ENCODE results near the gene C14orf132. TPM values are rescaled to one million over a fixed set of nuclear protein-coding genes. Genes with fewer than 3 reads are reported as not detected.

C14orf132 gene
- total RNA-seq, 1 donor from 2014 or later: 8.0 TPM

DNA sequence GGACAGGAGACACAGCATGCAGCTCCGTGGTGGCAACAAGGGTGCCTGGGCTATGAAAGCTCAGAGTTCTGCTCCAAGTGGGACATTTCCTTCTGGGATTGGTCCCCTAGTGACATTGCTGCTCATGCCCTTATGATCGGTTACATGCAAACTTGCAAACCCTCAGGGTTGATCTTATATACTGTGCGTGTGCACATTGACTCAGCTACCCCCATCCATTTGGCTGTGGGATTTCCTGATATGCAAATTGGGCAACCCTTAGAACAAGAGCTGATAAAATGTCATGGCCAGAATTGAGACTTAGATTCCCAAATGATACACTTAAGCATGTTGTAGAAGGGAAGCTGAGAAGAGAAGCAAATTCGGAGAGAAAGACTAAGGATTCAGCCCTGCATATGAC, 92.7 kb downstream of the C14orf132 start:
- TF ChIP-seq, protein P1, sequence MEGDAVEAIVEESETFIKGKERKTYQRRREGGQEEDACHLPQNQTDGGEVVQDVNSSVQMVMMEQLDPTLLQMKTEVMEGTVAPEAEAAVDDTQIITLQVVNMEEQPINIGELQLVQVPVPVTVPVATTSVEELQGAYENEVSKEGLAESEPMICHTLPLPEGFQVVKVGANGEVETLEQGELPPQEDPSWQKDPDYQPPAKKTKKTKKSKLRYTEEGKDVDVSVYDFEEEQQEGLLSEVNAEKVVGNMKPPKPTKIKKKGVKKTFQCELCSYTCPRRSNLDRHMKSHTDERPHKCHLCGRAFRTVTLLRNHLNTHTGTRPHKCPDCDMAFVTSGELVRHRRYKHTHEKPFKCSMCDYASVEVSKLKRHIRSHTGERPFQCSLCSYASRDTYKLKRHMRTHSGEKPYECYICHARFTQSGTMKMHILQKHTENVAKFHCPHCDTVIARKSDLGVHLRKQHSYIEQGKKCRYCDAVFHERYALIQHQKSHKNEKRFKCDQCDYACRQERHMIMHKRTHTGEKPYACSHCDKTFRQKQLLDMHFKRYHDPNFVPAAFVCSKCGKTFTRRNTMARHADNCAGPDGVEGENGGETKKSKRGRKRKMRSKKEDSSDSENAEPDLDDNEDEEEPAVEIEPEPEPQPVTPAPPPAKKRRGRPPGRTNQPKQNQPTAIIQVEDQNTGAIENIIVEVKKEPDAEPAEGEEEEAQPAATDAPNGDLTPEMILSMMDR (IDR thresholded peaks at IDR 0.05; ENCODE audit: insufficient read depth, low read depth, low read length): no peak
- no peak for TF ChIP-seq EZH2 (IDR thresholded peaks at IDR 0.05; ENCODE audit: insufficient read depth, low read length)
- H3K27ac Mint-ChIP-seq (ENCODE audit: unreplicated experiment): no peak overlapping the region
- H2AFZ ChIP-seq (ENCODE audit: low read depth, low read length): no peak overlapping the region
- FAIRE-seq (no peak), DNase-seq (ENCODE audit: low read depth) (no peak)
- H3K4me2 ChIP-seq (ENCODE audit: low read length): no peak overlapping the region
- no peak overlapping the region for H3K27ac ChIP-seq (ENCODE audit: low read depth, low read length)
- H4K20me1 ChIP-seq (ENCODE audit: insufficient read depth, low read length): no peaks in the 10 kb centered on the region
- no peak overlapping the region for H3K9ac ChIP-seq (ENCODE audit: low read length)
- no peaks in the 10 kb centered on the region for H3K79me2 ChIP-seq (ENCODE audit: insufficient read depth, low read length)
- no peak overlapping the region for H3K4me3 ChIP-seq (ENCODE audit: insufficient read depth, low read depth, low read length)
- H3K4me1 ChIP-seq (ENCODE audit: insufficient read depth, low read length): no peaks in the 10 kb centered on the region
- peaks cover 24% of the 10 kb centered on the region for H3K27me3 Mint-ChIP-seq (ENCODE audit: low read depth, unreplicated experiment)
- H3K36me3 Mint-ChIP-seq (ENCODE audit: low read depth, unreplicated experiment): no peaks in the 10 kb centered on the region
- H3K4me1 Mint-ChIP-seq (ENCODE audit: low read depth, unreplicated experiment): no peaks in the 10 kb centered on the region
- H3K9me3 Mint-ChIP-seq (ENCODE audit: unreplicated experiment): peaks cover 3% of the 10 kb centered on the region
- H3K9me3 ChIP-seq (ENCODE audit: insufficient read depth, low read depth, low read length): peaks cover 4% of the 10 kb centered on the region
- peaks cover 6% of the 10 kb centered on the region for H3K27me3 ChIP-seq (ENCODE audit: insufficient read depth, low read length)
- H3K36me3 ChIP-seq (ENCODE audit: insufficient read depth, low read length): no peaks in the 10 kb centered on the region
- no peak overlapping the region for H3K4me3 Mint-ChIP-seq (ENCODE audit: unreplicated experiment)

GRCh38 chr14:96134508-96134907, 95.3 kb downstream of the C14orf132 start:
- Histone ChIP-seq H4K20me1 (ENCODE audit: insufficient read depth, low read length) (no peaks in the 10 kb centered on the region), H3K27me3 (ENCODE audit: insufficient read depth, low read length) (peaks cover 6% of the 10 kb centered on the region), H3K27ac (ENCODE audit: low read depth, low read length) (no peak overlapping the region), H3K36me3 (ENCODE audit: insufficient read depth, low read length) (no peaks in the 10 kb centered on the region), H2AFZ (ENCODE audit: low read depth, low read length) (no peak overlapping the region), H3K4me3 (ENCODE audit: insufficient read depth, low read depth, low read length) (no peak overlapping the region), H3K4me1 (ENCODE audit: insufficient read depth, low read length) (no peaks in the 10 kb centered on the region), H3K9ac (ENCODE audit: low read length) (no peak overlapping the region), H3K4me2 (ENCODE audit: low read length) (no peak overlapping the region), H3K79me2 (ENCODE audit: insufficient read depth, low read length) (no peaks in the 10 kb centered on the region), H3K9me3 (ENCODE audit: insufficient read depth, low read depth, low read length) (peaks cover 4% of the 10 kb centered on the region)
- DNase-seq (ENCODE audit: low read depth): no peak
- no peaks in the 10 kb centered on the region for H3K4me1 Mint-ChIP-seq (ENCODE audit: low read depth, unreplicated experiment)
- FAIRE-seq: no peak
- no peaks in the 10 kb centered on the region for H3K36me3 Mint-ChIP-seq (ENCODE audit: low read depth, unreplicated experiment)
- peaks cover 14% of the 10 kb centered on the region for H3K9me3 Mint-ChIP-seq (ENCODE audit: unreplicated experiment)
- H3K4me3 Mint-ChIP-seq (ENCODE audit: unreplicated experiment): no peak overlapping the region
- no peak overlapping the region for H3K27ac Mint-ChIP-seq (ENCODE audit: unreplicated experiment)
- TF ChIP-seq EZH2 (IDR thresholded peaks at IDR 0.05; ENCODE audit: insufficient read depth, low read length): no peak
- H3K27me3 Mint-ChIP-seq (ENCODE audit: low read depth, unreplicated experiment): peaks cover 25% of the 10 kb centered on the region

DNA sequence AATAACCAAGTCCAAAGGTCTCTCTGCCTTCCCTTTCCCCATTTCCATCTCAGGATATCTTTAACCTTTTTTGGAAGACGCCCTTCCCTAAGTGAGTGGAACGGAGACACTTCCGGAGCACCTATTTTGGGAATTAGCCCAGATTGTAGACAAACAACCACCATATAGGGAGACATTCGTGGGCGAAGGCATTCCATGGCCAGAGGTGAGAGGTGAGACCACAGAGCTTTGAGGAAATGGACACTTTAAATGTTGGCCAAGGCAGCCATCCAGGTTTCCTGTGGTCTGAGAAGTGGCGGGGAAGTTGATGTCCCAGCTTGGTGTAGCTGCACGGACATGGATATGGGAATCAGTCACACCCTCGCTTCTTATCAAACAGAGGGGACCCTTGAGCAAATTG, 96.1 kb downstream of the C14orf132 start:
- Mint-ChIP-seq H3K9me3 (ENCODE audit: unreplicated experiment) (peaks cover 14% of the 10 kb centered on the region), H3K27me3 (ENCODE audit: low read depth, unreplicated experiment) (peaks cover 23% of the 10 kb centered on the region), H3K4me1 (ENCODE audit: low read depth, unreplicated experiment) (no peaks in the 10 kb centered on the region), H3K36me3 (ENCODE audit: low read depth, unreplicated experiment) (no peaks in the 10 kb centered on the region), H3K4me3 (ENCODE audit: unreplicated experiment) (no peak overlapping the region), H3K27ac (ENCODE audit: unreplicated experiment) (no peak overlapping the region)
- peak; percentile 86 for DNase-seq (ENCODE audit: low read depth)
- no peak overlapping the region for H3K9ac ChIP-seq (ENCODE audit: low read length)
- FAIRE-seq: no peak
- no peaks in the 10 kb centered on the region for H3K4me1 ChIP-seq (ENCODE audit: insufficient read depth, low read length)
- H3K9me3 ChIP-seq (ENCODE audit: insufficient read depth, low read depth, low read length): peaks cover 4% of the 10 kb centered on the region
- H3K4me3 ChIP-seq (ENCODE audit: insufficient read depth, low read depth, low read length): no peak overlapping the region
- TF ChIP-seq, protein P1 (IDR thresholded peaks at IDR 0.05; ENCODE audit: insufficient read depth, low read depth, low read length): no peak
- no peak for TF ChIP-seq EZH2 (IDR thresholded peaks at IDR 0.05; ENCODE audit: insufficient read depth, low read length)
- H3K27me3 ChIP-seq (ENCODE audit: insufficient read depth, low read length): peaks cover 6% of the 10 kb centered on the region
- H2AFZ ChIP-seq (ENCODE audit: low read depth, low read length): no peak overlapping the region
- no peaks in the 10 kb centered on the region for H4K20me1 ChIP-seq (ENCODE audit: insufficient read depth, low read length)
- no peak overlapping the region for H3K4me2 ChIP-seq (ENCODE audit: low read length)
- H3K36me3 ChIP-seq (ENCODE audit: insufficient read depth, low read length): no peaks in the 10 kb centered on the region
- no peaks in the 10 kb centered on the region for H3K79me2 ChIP-seq (ENCODE audit: insufficient read depth, low read length)
- H3K27ac ChIP-seq (ENCODE audit: low read depth, low read length): no peak overlapping the region

Data from astrocyte (in vitro differentiated cells and primary cell).